Endothelial cell of umbilical vein (primary cell): ENCODE results near the gene GREB1.

Source experiments
- CTCF ChIP-seq, 2 donors: IDR thresholded peaks; 1 replicate in 1 of 2; 2 replicates in 1 of 2; pipeline ENCODE4 v1.5.1; 2011; ENCODE audit warnings: low read length in 2 of 2, mild to moderate bottlenecking in 2 of 2, moderate library complexity in 2 of 2, control low read depth in 1 of 2, inconsistent platforms in 1 of 2, low read depth in 1 of 2; ENCODE audit not compliant: insufficient read depth in 1 of 2; ENCODE audit errors: extremely low read depth in 1 of 2
- EZH2 ChIP-seq: IDR thresholded peaks from 2 replicates; pipeline ENCODE4 v1.6.1; 2012; ENCODE audit warnings: borderline replicate concordance, low read depth, mild to moderate bottlenecking, moderate library complexity, low read length, inconsistent platforms; ENCODE audit not compliant: severe bottlenecking
- GATA2 ChIP-seq: IDR thresholded peaks from 2 replicates; pipeline ENCODE4 v1.7.0; 2011; ENCODE audit warnings: low read depth, mild to moderate bottlenecking, moderate library complexity, mixed read lengths, low read length; ENCODE audit not compliant: insufficient read length, insufficient read depth
- JUN ChIP-seq: IDR thresholded peaks from 2 replicates; pipeline ENCODE4 v1.6.1; 2011; ENCODE audit warnings: borderline replicate concordance, low read depth; ENCODE audit not compliant: insufficient read length, insufficient read depth
- POLR2AphosphoS5 ChIP-seq: IDR thresholded peaks from 2 replicates; pipeline ENCODE4 v1.6.1; 2012; ENCODE audit warnings: low read depth, mild to moderate bottlenecking, control low read depth, low read length, moderate library complexity; ENCODE audit not compliant: insufficient read depth

GRCh38 chr2:11625671-11626070, 91.8 kb downstream of the GREB1 start:
- no peak for TF ChIP-seq EZH2
- TF ChIP-seq CTCF (IDR thresholded peaks at IDR 0.05; ENCODE audit: extremely low read depth in 1 of 2, insufficient read depth in 1 of 2, low read depth in 1 of 2, low read length in 2 of 2), result no peak
- no peak for TF ChIP-seq POLR2AphosphoS5
- no peak for TF ChIP-seq JUN
- no peak for TF ChIP-seq GATA2
